GM19099 (cell line): ENCODE measurements around the gene SLC12A2.

Experiments
- POLR2A ChIP-seq: IDR thresholded peaks from 3 replicates; pipeline ENCODE4 v1.6.1; 2011; ENCODE audit warnings: low read depth; ENCODE audit not compliant: insufficient read length; ENCODE audit errors: extremely low read depth

The SLC12A2 gene

DNA sequence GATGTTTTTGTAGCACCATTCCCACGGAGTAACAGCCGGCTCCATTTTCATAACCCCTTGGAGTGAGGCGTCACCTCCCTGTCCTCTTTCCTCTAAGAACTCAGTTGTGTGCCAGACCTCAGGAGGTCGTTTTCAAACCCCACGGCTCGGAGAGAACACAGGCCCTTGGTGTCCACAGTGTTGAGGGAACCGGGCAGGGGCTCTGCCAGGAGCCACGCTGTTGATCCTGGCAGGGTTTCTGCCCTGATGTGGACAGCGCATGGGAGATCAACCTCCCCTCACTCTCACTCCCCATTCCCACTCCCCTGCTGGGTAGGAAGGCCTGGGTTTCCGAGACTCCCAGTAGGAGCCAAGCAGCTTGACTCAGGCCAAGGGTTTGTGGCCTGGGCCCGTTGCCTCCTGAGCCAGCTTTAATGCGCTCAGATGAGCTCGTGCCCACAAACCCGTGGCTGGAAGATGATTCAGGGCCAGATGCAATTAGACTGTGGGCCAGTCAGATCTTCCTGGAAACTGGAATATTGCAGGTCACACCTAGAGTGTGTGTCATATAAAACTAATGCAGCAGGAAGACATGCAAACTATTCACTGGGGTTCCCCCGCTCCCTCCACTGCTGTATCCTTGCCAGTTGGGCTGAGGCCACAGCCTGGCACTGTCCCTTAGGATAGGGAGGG, 133.4 kb downstream of the SLC12A2 start:
- TF ChIP-seq POLR2A: no peak

- TF ChIP-seq POLR2A: no peak
These were observed 137.3 kb downstream of the SLC12A2 start for GRCh38 chr5:128220841-128221240.

- no peak for TF ChIP-seq POLR2A
These were observed 140.8 kb downstream of the SLC12A2 start for GRCh38 chr5:128224336-128224735.

- TF ChIP-seq POLR2A: no peak
These were observed 141.9 kb downstream of the SLC12A2 start for GRCh38 chr5:128225245-128226030.

DNA sequence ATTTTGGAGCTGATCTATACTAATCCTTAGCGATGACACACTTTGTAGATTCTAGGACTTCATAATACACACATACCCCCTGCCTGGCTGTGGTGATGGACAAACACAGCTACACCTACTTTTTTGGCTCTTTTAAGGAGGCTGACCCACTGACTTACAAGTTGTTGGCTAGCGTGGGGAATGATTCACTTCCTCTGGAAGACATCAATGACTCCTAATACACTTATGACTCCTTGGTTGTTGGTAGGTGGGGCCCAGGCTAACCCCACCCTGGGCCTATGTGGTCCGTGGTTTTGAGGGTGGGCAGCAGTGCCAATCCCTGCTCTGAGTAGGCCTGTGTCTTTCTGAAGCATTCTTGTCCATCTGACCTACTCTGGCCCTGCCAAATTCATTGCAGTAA, 144.4 kb downstream of the SLC12A2 start:
- TF ChIP-seq POLR2A: no peak

GRCh38 chr5:128228521-128228920, 145.0 kb downstream of the SLC12A2 start:
- TF ChIP-seq POLR2A: no peak

- no peak for TF ChIP-seq POLR2A
These were observed 151.5 kb downstream of the SLC12A2 start for GRCh38 chr5:128234928-128235641.

DNA sequence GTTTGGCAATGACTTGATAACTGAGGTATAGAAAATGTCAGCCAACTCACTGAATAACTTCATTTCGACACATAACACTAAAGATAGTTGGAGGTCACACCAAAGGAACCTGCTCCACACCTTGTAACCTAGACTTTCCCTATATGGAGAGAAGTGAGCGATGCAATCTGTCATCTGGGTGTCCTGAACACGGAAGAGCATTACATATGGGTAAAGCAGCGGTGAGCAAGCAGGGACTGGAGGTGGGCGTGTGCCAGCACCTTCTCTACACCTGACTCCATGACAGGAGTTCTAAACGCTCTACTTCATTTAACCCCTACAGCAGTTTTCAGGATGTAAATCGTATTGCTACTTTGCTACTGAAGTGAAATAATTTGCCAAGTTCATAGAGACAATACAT, 152.8 kb downstream of the SLC12A2 start:
- no peak for TF ChIP-seq POLR2A

- no peak for TF ChIP-seq POLR2A
These were observed 153.4 kb downstream of the SLC12A2 start for GRCh38 chr5:128237000-128237399.

DNA sequence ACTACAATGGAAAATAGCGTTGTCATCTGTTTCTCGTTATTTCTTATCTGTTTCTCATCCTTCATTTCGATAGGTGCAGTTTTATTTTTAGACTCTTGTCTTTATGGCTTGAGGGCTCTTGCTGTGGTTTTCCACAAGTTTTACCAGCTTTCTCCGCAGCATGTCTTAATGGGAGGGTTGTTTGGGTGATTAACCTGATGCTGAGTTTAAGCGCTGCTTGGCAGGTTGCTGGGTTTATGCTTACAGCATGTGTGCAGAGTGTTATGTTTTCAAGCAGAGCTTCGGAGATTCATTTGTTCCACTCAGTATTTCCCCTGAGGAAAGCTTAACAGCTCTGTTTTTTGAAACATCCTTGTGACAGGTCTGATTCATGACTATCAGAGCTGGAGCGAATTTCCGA, 154.0 kb downstream of the SLC12A2 start:
- TF ChIP-seq POLR2A: no peak
